H1 (cell line): Measurements from ENCODE around the gene IKZF3.

Source experiments
- GABPA ChIP-seq: IDR thresholded peaks from 2 replicates; pipeline ENCODE4 v1.6.1; 2011; ENCODE audit warnings: mild to moderate bottlenecking, low read length, moderate library complexity, borderline replicate concordance; ENCODE audit not compliant: insufficient read depth
- SIX5 ChIP-seq: IDR thresholded peaks from 2 replicates; pipeline ENCODE4 v1.6.1; 2011; ENCODE audit warnings: mild to moderate bottlenecking, low read depth, low read length
- TF ChIP-seq, protein P1 (sequence below): IDR thresholded peaks from 2 replicates; pipeline ENCODE4 v1.6.1; 2012; ENCODE audit warnings: inconsistent platforms
- TF ChIP-seq, protein P2 (sequence below), 3 experiments: IDR thresholded peaks; 1 replicate in 2 of 3; 2 replicates in 1 of 3; pipeline versions ENCODE4 v1.5.1 to v1.6.1; 2011; ENCODE audit warnings: low read length in 3 of 3, mild to moderate bottlenecking in 3 of 3, inconsistent platforms in 2 of 3, low read depth in 1 of 3, moderate library complexity in 1 of 3; ENCODE audit not compliant: insufficient read depth in 1 of 3; ENCODE audit errors: control extremely low read depth in 1 of 3

DNA sequence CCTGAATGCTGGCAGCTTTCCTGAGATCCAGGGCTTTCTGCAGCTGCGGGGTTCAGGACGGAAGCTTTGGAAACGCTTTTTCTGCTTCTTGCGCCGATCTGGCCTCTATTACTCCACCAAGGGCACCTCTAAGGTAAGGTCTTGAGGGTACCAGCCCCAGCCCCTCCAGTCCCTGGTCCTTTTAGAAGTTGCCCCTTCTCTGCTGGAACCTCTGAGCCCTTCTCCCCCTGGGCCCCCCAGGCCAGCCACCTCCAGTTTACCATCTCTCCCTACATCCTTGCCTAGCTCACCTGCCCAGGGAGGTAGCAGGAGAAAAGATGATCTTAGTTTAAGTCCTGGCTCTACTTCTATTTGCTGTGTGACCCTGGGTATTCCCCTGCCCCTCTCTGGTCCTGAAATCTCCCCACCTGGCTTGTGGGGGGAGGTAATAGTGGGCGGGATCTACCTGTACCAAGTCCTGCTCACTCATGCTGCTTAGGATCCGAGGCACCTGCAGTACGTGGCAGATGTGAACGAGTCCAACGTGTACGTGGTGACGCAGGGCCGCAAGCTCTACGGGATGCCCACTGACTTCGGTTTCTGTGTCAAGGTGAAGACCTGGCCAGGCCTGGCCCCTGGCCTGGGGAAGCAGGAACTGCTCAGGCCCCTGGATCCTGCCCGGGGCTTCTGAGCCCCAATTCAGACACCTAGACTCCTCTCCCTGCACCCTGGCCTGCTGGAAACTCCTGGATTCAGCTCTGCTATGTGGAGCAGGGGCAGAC, 119.9 kb downstream of the IKZF3 start:
- TF ChIP-seq, protein P1, sequence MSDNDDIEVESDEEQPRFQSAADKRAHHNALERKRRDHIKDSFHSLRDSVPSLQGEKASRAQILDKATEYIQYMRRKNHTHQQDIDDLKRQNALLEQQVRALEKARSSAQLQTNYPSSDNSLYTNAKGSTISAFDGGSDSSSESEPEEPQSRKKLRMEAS, result no peak
- TF ChIP-seq SIX5 (no peak), GABPA (no peak)
- TF ChIP-seq, protein P2, sequence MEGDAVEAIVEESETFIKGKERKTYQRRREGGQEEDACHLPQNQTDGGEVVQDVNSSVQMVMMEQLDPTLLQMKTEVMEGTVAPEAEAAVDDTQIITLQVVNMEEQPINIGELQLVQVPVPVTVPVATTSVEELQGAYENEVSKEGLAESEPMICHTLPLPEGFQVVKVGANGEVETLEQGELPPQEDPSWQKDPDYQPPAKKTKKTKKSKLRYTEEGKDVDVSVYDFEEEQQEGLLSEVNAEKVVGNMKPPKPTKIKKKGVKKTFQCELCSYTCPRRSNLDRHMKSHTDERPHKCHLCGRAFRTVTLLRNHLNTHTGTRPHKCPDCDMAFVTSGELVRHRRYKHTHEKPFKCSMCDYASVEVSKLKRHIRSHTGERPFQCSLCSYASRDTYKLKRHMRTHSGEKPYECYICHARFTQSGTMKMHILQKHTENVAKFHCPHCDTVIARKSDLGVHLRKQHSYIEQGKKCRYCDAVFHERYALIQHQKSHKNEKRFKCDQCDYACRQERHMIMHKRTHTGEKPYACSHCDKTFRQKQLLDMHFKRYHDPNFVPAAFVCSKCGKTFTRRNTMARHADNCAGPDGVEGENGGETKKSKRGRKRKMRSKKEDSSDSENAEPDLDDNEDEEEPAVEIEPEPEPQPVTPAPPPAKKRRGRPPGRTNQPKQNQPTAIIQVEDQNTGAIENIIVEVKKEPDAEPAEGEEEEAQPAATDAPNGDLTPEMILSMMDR (IDR thresholded peaks at IDR 0.05; ENCODE audit: control extremely low read depth in 1 of 3, insufficient read depth in 1 of 3, low read depth in 1 of 3, low read length in 3 of 3), result no peak
